HG03175 (cell line): Measurements from ENCODE around the gene MAPK7.

Source experiments
- ATAC-seq: cut with Tn5 transposase; IDR thresholded peaks from one replicate; pipeline ENCODE4 v1.9.1; 2021; ENCODE audit warnings: mild to moderate bottlenecking, moderate library complexity; ENCODE audit not compliant: unreplicated experiment

MAPK7 gene

GRCh38 chr17:19414396-19415280 lies 36.3 kb downstream of the MAPK7 start:
- ATAC-seq, result no peak

- no peak for ATAC-seq
Measured at GRCh38 chr17:19415311-19415710, 37.0 kb downstream of the MAPK7 start.

- ATAC-seq, result no peak
Measured at GRCh38 chr17:19415806-19416775, 37.8 kb downstream of the MAPK7 start.

DNA sequence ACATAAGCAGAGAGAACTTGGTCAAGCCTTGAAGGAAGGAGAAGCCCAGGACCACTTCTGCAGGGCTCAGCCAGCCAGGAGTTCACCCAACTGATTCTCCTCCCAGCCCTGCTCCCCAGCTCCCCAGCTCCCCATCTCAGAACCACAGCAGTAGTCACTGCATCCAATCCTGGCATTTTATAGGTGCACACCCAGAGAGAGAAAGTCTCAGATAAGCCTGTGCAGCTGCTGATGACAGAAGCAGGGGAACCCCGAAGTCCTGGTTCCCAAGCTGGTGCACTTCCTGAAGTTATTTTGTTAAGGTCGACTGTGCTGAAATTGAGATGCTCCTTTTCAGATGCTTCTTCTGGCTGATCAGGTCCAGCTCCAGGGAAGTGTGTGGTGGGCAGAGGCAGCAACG lies 39.3 kb downstream of the MAPK7 start:
- ATAC-seq, result no peak

- ATAC-seq, result no peak
Measured at GRCh38 chr17:19418251-19418992, 40.1 kb downstream of the MAPK7 start.

DNA sequence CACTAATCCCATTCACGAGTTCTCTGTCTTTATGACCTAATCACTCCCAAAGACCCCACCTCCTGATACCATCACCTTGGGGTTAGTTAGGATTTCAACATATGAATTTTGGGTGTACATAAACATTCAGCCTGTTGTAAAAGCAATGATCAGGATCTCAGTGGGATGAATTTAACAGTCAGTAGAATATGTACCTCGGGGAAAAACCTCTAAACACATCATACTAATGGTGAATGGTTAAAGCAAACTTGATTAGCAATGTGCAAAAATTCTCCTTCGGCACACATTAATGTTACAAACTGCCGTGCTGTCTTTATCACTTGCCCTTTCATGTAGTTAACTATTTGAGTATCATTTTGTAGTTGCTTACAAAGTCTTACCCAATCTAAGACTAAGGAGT lies 42.9 kb downstream of the MAPK7 start:
- ATAC-seq, result no peak

- ATAC-seq, result no peak
Measured at GRCh38 chr17:19421926-19422325, 43.6 kb downstream of the MAPK7 start.

GRCh38 chr17:19424934-19425868 lies 46.9 kb downstream of the MAPK7 start:
- ATAC-seq, result no peak

DNA sequence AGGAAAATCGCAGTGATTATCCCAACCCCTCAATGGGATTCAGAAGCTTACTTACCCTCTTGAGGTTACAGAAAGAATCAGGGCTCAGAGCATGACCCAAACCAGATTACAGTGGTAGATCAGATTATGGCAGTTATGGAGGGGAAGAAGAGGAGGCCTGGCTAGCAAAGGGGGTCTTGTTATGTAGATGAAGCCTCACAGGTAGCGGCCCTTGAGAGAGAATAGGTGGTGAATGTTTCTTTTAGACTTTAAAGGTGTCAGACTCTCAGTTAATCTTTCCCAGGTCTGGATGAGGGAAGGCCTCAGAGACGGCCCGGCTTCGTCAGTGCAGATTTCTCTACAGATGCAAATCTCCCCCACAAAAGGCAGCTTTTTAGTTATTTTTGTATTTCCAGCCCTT lies 48.3 kb downstream of the MAPK7 start:
- ATAC-seq, result no peak

DNA sequence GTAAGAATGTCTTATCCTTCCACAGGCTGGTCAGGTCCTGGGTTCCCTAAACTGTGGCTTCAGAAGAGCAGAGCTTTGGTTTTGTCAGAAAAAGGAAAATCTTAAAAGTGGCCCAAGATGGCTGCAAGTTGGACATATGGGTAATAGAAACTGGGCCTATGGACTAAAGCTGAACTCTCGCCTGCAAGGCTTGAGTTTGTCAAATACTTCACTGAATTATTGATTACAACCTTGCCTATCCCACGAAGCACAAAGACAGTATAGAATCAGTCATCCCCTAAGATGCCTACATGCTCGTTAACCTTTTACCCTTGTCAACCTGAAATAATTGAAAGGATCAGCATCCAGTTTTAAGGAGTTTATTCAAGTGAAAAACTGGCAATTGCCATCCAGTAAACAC lies 53.4 kb downstream of the MAPK7 start:
- ATAC-seq, result no peak
